Activated CD8-positive, alpha-beta memory T cell treated with anti-CD3 and anti-CD28 coated beads, Interleukin-2, amount 50 U/mL, for 4 hours (primary cell): Measurements from ENCODE around the gene MAPK7.

ENCODE experiments used
- DNase-seq: peaks from one replicate; pipeline ENCODE4 v3.0.0-alpha.2; 2020

MAPK7 gene

DNA sequence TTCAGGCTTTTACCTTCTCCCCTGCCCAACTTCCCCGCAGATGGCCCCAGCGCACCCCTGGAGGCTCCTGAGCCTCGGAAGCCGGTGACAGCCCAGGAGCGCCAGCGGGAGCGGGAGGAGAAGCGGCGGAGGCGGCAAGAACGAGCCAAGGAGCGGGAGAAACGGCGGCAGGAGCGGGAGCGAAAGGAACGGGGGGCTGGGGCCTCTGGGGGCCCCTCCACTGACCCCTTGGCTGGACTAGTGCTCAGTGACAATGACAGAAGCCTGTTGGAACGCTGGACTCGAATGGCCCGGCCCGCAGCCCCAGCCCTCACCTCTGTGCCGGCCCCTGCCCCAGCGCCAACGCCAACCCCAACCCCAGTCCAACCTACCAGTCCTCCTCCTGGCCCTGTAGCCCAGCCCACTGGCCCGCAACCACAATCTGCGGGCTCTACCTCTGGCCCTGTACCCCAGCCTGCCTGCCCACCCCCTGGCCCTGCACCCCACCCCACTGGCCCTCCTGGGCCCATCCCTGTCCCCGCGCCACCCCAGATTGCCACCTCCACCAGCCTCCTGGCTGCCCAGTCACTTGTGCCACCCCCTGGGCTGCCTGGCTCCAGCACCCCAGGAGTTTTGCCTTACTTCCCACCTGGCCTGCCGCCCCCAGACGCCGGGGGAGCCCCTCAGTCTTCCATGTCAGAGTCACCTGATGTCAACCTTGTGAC, 3.6 kb downstream of the MAPK7 start:
- DNase-seq = no peak

- DNase-seq = no peak
Measured at GRCh38 chr17:19382531-19383444, 4.5 kb downstream of the MAPK7 start.

DNA sequence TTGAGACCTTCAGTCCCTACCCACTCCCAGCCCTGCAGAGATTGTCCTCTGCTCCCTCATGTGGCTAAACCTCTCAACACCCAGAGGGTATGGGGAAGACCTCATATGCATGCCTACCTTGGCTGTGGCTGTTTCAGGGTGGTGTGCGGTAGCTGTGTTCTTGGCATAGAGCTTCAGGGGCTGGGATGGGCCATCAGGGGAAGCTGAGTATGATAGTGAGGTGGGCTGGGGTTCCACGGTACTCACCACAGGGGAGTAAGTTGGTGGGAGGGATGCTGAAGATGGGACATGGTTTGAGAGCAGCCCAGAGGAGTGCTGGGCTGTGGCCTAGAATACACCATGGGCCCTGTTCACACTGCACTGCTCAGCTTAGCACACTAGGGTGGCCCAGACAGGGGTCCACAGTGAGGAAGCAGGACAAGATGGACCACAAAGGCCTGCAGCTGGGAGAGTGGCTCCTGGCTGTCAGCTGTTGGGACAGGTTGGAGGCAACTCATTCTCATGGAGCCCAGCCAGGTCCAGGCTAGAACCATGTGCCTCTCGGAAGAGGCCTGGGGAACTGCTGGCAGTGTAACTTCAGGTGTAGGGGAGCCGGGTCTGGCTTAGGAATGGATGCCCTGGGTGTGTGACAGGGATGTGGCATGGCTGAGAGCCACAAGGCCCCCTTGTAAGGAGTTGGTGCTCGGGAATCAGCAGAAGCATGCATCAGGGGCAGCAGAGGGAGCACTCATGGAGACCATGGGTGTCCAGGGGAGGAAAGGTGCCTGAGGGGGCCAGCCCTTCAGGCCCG, 5.6 kb downstream of the MAPK7 start:
- no peak for DNase-seq

DNA sequence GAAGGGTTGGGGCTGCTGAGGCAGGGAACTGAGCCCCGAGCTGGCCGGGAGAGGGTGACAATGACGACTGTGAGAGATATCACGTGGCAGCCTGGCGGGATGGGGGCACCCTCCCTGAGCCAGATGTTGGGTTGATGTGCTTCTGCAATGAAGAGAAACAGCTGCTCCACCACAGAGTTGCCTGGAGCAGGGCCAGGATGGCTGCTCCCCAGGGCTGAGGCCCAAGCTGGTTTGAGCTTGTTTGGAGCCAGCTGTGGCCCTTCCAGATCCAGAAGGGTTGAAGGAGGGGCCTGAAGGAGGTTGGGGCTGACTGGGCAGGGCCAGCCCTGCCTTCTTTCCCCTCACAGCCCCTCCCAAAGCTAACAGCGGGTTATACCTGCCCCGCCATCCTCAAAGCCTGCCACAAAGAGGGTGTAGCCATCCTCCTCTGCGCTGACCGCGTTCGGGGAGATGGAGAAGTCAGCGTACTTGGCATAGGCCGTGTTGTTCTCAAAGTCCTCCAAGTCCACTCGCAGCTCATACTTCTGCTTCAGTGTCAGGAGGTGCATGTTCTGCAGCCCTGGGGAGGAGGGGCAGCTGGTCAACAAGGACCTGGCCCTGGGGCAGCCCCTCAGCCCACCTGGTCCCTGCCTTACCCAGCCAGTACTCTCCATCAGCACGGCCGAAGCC, 6.6 kb downstream of the MAPK7 start:
- DNase-seq = no peak

- DNase-seq = no peak
Measured at GRCh38 chr17:19385521-19385983, 7.3 kb downstream of the MAPK7 start.

GRCh38 chr17:19386051-19386929, 8.0 kb downstream of the MAPK7 start:
- no peak for DNase-seq

DNA sequence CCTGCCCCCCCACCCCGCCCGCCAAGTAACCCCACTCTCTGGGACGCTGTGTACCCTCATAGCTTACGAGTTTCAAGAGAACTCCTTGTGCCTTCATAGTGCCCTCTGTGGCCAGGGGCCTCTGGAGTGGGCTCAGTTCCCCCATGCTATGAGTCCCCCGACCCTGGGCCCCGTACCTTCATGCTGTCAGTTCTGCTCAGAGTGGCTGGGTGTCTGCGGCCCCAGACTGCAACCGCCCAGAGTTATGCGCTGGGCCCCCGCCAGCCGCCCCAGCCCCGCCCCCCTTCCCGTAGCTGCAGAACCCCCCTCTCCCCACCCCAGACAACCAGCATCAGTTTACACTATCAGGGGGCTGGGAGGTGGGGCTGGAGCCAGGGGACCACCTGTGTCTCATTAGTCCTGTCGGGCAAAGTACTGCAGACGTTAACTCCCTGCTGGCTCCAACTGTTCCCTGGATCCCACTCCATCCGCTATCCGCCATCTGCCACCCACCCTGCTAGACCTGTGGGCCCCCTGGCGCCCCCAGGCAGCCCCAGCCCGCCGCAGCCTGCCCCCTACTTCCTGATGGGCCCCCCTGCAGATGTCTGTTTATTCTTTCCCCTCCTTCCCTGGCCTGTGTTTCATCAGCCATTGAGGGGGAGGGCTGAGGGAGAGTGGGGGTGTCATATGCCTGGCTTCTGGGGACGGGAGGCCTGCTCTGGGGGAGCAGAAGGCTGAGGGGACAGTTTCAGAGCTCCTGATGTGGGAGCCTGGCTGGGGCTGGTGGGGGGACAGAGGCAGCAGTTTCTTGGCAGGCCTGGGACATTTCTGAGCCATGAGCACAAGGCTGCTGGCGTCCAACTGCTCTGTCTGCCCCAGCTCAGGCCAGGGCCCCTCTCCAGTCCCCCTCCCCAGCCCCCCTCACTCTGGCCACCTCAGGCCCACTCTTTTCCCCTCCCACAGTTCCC, 8.9 kb downstream of the MAPK7 start, which contains the start of gene MFAP4:
MFAP4 (minus strand) TSS at position 217 of the 947 bp plus-strand sequence; CDS start at position 182, 35 bp downstream.
- no peak for DNase-seq

DNA sequence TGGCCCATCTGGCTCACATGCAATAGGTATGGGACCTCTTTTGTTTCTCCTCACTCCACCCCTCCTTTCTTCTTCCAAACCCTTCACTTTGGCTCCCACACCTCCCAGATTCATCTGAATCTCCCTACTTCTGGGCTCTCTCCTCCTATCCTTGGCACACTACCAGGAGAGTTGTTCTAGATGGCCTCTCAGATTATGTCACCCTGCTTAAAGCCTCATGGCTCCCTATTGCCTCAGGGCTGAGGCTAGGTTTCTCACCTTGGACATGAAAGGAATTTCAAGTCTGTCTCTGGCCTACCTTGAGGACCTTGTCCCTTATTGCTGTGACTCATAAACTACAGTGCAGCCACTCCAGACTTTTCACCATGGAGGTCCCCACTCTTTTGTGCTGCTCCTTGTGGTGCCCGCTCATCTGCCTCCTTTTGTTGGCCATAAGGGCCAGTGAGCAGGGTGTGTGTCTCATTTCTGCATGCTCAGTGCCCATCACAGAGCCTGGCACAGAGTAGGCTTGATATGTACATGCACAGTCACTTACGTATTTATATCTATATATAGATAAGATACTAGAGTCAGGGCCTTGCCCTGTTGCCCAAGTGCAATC, 9.7 kb downstream of the MAPK7 start:
- no peak for DNase-seq

- DNase-seq = no peak
Measured at GRCh38 chr17:19388791-19389785, 10.8 kb downstream of the MAPK7 start.

DNA sequence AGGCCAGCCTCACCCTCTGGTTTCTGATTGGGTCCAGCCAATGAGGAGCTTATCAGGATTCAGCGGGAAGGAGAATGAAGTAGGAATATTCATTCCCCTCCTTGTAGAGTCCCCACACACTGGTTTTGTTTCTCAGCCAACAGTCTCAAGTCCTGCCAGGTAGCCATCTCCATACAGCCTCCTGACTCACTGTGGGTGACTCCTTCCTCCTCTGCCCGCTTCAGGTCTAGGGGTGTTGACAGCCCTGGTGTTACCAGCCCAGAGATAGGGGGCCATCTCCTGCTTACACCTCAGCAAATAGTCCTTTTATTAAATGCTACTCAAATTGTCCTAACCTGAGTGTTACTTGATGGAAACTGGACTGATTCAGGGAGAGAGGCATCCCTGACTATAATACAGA, 12.7 kb downstream of the MAPK7 start:
- DNase-seq = no peak

GRCh38 chr17:19391432-19391831, 13.1 kb downstream of the MAPK7 start:
- no peak for DNase-seq

DNA sequence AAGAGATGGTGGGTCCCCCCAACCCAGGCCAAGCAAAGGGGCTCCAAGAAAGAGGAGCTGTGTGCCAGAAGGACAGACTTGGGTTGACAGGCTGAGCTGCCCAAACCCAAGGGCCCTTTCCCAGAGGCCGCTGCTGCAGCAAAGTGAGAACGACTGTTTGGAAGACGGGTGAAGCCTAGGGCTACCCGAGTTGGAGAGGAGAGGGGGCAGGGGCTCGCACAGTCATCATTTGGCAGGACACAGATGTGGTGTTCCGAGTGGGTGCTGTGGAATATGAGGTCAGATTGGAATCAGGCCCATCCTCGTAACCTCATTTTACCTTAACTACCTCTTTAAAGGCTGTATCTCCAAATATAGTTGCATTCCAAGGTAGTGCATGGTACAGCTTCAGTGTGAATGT, 14.0 kb downstream of the MAPK7 start:
- no peak for DNase-seq

GRCh38 chr17:19397556-19398041, 19.3 kb downstream of the MAPK7 start:
- DNase-seq = no peak

- DNase-seq = no peak
Measured at GRCh38 chr17:19398301-19399181, 20.2 kb downstream of the MAPK7 start.

- DNase-seq = no peak
Measured at GRCh38 chr17:19399750-19400450, 21.6 kb downstream of the MAPK7 start.

- no peak for DNase-seq
Measured at GRCh38 chr17:19401321-19402010, 23.2 kb downstream of the MAPK7 start.
